Measurements from ENCODE around the gene IER3. TPM values are rescaled to one million over a fixed set of nuclear protein-coding genes. Genes with fewer than 3 reads are reported as not detected.

IER3 gene
- polyA plus RNA-seq, 1 of the 3 experiments (the other 2 are of a cell fraction): 12.9 TPM

DNA sequence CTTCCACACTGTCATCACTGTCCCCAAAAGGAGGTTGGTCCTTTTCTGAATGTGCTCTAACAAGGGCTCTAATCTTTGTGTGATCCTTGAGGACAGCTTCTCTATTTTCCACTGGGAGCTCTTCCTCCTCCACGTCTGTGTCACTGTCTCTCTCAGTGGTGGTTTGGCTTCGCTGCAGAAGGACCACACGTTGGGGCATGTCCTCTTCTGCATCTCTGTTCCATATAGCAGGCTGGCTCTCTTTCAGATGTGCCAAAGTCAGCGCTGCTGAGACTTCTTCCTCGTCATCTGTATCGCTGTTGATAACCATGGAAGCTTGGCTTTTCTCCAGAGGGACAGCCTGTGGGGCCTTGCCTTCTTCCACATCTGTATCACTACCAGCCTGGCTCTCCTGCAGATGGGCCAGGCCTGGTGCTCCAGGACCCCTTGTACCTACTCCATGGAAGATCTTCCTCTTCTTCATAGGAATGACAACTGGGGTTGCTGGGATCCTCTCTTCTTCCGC, 31.9 kb downstream of the IER3 start (continued):
- TF ChIP-seq, protein P1, sequence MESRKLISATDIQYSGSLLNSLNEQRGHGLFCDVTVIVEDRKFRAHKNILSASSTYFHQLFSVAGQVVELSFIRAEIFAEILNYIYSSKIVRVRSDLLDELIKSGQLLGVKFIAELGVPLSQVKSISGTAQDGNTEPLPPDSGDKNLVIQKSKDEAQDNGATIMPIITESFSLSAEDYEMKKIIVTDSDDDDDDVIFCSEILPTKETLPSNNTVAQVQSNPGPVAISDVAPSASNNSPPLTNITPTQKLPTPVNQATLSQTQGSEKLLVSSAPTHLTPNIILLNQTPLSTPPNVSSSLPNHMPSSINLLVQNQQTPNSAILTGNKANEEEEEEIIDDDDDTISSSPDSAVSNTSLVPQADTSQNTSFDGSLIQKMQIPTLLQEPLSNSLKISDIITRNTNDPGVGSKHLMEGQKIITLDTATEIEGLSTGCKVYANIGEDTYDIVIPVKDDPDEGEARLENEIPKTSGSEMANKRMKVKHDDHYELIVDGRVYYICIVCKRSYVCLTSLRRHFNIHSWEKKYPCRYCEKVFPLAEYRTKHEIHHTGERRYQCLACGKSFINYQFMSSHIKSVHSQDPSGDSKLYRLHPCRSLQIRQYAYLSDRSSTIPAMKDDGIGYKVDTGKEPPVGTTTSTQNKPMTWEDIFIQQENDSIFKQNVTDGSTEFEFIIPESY (IDR thresholded peaks at IDR 0.05; ENCODE audit: borderline replicate concordance, low read depth): no peak
- no peak for TF ChIP-seq EZH2phosphoT487 (IDR thresholded peaks at IDR 0.05; ENCODE audit: borderline replicate concordance, low read depth)
- no peak for TF ChIP-seq RAD21 (IDR thresholded peaks at IDR 0.05; ENCODE audit: low read length)

DNA sequence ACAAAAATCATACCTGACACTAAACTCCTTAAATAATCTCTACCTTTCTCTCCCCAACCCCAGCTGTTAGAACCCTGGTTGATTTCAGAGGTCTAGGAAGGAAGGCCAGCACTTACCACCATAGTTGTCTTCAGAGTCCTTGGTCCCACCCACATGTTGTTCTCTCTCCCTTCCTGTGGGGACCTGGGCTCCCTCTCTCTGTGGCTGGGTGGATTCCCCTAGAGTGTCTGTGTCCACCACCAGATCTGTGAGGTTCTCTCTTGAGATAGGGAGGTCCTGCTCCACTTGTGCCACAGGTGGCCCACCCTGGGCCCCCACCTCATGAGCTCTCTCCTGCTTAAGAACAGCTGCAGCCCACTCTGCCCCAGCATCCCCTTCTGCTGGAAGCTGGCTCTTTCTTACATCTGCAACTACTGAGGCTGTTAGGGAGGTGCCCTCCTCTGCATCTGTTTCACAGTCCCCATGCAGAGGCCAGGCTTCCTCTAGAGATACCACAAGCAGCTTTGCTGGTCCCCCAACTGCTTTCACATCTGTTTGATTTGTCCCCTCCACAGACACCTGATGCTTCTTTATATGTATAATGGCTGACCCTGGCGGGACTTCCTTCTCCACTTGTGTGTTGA, 32.5 kb downstream of the IER3 start:
- ChIA-PET CTCF (interaction anchor here (0.9 to 42.4 kb wide), 3 partner anchors 9 to 26 kb away, joined by 3 to 838 read pairs (median 8); partner anchors contain the start of genes DHX16, NRM, PPP1R18 and TUBB), POLR2A (no interaction called here)
- Histone ChIP-seq H3K4me2 (no peak overlapping the region), H3F3A (replicated peaks; ENCODE audit: insufficient read depth) (peaks cover 10% of the 10 kb centered on the region), H3K4me1 (ENCODE audit: control insufficient read depth in 1 of 2, insufficient read depth in 2 of 2, low read depth in 1 of 2, low read length in 1 of 2) (peaks cover 7 to 10% of the 10 kb centered on the region in 2 experiments; a peak in 2 of 4 replicates), H2AFZ (ENCODE audit: low read depth) (no peak overlapping the region), H3K27ac (ENCODE audit: low read depth in 2 of 2, low read length in 1 of 2) (no peak overlapping the region), H4K20me1 (ENCODE audit: insufficient read depth) (no peaks in the 10 kb centered on the region), H3K9me2 (no peaks in the 10 kb centered on the region), H3K9me3 (no peaks in the 10 kb centered on the region; the same call in 1 of the 2 replicates), H3K79me2 (ENCODE audit: insufficient read depth) (peaks cover 19% of the 10 kb centered on the region), H3K36me3 (replicated peaks in 1 of 2; ENCODE audit: control insufficient read depth in 1 of 2, insufficient read depth in 2 of 2, low read length in 1 of 2) (peaks cover 31 to 37% of the 10 kb centered on the region in 2 experiments), H3K4me3 (ENCODE audit: low read depth in 2 of 2, low read length in 1 of 2) (no peak overlapping the region), H3K27me3 (ENCODE audit: insufficient read depth) (no peaks in the 10 kb centered on the region), H3K9ac (no peak overlapping the region)
- TF ChIP-seq RCOR1 (IDR thresholded peaks at IDR 0.05; ENCODE audit: low read length) (no peak), RXRA (IDR thresholded peaks at IDR 0.05; ENCODE audit: borderline replicate concordance, low read depth) (no peak), FOXM1 (IDR thresholded peaks at IDR 0.05; ENCODE audit: low read depth) (no peak), GABPA (IDR thresholded peaks at IDR 0.05; ENCODE audit: low read depth) (no peak), EP300 (IDR thresholded peaks at IDR 0.05; ENCODE audit: borderline replicate concordance in 1 of 2, low read depth in 1 of 2, low read length in 1 of 2) (no peak), CHD2 (IDR thresholded peaks at IDR 0.05; ENCODE audit: low read length, partially characterized antibody) (no peak), MEF2A (IDR thresholded peaks at IDR 0.05; ENCODE audit: borderline replicate concordance, low read depth) (no peak), YY1 (IDR thresholded peaks at IDR 0.05; ENCODE audit: low read depth) (no peak), SMC3 (IDR thresholded peaks at IDR 0.05; ENCODE audit: low read depth, low read length) (no peak), JUND (IDR thresholded peaks at IDR 0.05) (no peak), TEAD4 (IDR thresholded peaks at IDR 0.05; ENCODE audit: borderline replicate concordance, insufficient read depth) (no peak), ELF1 (IDR thresholded peaks at IDR 0.05) (no peak), RAD21 (IDR thresholded peaks at IDR 0.05; ENCODE audit: low read length) (no peak)
- TF ChIP-seq, protein P2, sequence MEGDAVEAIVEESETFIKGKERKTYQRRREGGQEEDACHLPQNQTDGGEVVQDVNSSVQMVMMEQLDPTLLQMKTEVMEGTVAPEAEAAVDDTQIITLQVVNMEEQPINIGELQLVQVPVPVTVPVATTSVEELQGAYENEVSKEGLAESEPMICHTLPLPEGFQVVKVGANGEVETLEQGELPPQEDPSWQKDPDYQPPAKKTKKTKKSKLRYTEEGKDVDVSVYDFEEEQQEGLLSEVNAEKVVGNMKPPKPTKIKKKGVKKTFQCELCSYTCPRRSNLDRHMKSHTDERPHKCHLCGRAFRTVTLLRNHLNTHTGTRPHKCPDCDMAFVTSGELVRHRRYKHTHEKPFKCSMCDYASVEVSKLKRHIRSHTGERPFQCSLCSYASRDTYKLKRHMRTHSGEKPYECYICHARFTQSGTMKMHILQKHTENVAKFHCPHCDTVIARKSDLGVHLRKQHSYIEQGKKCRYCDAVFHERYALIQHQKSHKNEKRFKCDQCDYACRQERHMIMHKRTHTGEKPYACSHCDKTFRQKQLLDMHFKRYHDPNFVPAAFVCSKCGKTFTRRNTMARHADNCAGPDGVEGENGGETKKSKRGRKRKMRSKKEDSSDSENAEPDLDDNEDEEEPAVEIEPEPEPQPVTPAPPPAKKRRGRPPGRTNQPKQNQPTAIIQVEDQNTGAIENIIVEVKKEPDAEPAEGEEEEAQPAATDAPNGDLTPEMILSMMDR (IDR thresholded peaks at IDR 0.05): no peak
- TF ChIP-seq, protein P3, sequence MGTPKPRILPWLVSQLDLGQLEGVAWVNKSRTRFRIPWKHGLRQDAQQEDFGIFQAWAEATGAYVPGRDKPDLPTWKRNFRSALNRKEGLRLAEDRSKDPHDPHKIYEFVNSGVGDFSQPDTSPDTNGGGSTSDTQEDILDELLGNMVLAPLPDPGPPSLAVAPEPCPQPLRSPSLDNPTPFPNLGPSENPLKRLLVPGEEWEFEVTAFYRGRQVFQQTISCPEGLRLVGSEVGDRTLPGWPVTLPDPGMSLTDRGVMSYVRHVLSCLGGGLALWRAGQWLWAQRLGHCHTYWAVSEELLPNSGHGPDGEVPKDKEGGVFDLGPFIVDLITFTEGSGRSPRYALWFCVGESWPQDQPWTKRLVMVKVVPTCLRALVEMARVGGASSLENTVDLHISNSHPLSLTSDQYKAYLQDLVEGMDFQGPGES (IDR thresholded peaks at IDR 0.05; ENCODE audit: low read depth, low read length): no peak
- TF ChIP-seq, protein P4, sequence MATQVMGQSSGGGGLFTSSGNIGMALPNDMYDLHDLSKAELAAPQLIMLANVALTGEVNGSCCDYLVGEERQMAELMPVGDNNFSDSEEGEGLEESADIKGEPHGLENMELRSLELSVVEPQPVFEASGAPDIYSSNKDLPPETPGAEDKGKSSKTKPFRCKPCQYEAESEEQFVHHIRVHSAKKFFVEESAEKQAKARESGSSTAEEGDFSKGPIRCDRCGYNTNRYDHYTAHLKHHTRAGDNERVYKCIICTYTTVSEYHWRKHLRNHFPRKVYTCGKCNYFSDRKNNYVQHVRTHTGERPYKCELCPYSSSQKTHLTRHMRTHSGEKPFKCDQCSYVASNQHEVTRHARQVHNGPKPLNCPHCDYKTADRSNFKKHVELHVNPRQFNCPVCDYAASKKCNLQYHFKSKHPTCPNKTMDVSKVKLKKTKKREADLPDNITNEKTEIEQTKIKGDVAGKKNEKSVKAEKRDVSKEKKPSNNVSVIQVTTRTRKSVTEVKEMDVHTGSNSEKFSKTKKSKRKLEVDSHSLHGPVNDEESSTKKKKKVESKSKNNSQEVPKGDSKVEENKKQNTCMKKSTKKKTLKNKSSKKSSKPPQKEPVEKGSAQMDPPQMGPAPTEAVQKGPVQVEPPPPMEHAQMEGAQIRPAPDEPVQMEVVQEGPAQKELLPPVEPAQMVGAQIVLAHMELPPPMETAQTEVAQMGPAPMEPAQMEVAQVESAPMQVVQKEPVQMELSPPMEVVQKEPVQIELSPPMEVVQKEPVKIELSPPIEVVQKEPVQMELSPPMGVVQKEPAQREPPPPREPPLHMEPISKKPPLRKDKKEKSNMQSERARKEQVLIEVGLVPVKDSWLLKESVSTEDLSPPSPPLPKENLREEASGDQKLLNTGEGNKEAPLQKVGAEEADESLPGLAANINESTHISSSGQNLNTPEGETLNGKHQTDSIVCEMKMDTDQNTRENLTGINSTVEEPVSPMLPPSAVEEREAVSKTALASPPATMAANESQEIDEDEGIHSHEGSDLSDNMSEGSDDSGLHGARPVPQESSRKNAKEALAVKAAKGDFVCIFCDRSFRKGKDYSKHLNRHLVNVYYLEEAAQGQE (IDR thresholded peaks at IDR 0.05; ENCODE audit: low read depth, low read length): no peak
- TF ChIP-seq, protein P5, sequence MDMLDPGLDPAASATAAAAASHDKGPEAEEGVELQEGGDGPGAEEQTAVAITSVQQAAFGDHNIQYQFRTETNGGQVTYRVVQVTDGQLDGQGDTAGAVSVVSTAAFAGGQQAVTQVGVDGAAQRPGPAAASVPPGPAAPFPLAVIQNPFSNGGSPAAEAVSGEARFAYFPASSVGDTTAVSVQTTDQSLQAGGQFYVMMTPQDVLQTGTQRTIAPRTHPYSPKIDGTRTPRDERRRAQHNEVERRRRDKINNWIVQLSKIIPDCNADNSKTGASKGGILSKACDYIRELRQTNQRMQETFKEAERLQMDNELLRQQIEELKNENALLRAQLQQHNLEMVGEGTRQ (IDR thresholded peaks at IDR 0.05; ENCODE audit: borderline replicate concordance, low read depth, low read length): no peak
- no peak for DNase-seq
- WGBS (ENCODE audit: low lambda C conversion rate): 92% methylated on average over 1 of the region's 1 CpG
